Keratinocyte (primary cell): Measurements from ENCODE around the gene PPFIA1.

Experiments used
- EZH2 ChIP-seq: IDR thresholded peaks from one replicate; pipeline ENCODE4 v1.6.1; 2012; ENCODE audit warnings: inconsistent platforms, mild to moderate bottlenecking, low read length, moderate library complexity
- TF ChIP-seq, protein P1 (sequence below), 3 experiments: IDR thresholded peaks in 1 of 3; conservative IDR thresholded peaks in 1 of 3; optimal IDR thresholded peaks in 1 of 3; 2 replicates in 2 of 3; 3 replicates in 1 of 3; pipeline versions ENCODE3 to v1.5.1; 2011; ENCODE audit warnings: low read length in 3 of 3, mild to moderate bottlenecking in 3 of 3, moderate library complexity in 2 of 3, control low read depth in 1 of 3, inconsistent platforms in 1 of 3; ENCODE audit not compliant: insufficient read depth in 2 of 3; ENCODE audit errors: extremely low read depth in 1 of 3

DNA sequence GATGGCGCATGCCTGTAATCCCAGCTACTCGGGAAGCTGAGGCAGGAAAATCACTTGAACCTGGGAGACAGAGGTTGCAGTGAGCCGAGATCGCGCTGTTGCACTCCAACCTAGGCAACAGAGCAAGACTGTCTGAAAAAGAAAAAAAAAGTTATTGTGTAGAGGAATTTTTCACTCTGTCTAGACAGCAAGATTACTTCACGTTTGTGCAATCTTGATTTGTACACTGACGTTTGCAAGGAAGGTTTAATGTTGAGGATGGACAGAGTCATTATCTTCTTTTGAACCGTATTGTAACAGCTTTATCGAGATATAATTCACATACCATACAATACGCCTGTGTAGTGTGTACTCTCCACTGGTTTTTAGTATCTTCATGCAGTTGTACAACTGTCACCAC is 131.5 kb downstream of the PPFIA1 start:
- TF ChIP-seq, protein P1, sequence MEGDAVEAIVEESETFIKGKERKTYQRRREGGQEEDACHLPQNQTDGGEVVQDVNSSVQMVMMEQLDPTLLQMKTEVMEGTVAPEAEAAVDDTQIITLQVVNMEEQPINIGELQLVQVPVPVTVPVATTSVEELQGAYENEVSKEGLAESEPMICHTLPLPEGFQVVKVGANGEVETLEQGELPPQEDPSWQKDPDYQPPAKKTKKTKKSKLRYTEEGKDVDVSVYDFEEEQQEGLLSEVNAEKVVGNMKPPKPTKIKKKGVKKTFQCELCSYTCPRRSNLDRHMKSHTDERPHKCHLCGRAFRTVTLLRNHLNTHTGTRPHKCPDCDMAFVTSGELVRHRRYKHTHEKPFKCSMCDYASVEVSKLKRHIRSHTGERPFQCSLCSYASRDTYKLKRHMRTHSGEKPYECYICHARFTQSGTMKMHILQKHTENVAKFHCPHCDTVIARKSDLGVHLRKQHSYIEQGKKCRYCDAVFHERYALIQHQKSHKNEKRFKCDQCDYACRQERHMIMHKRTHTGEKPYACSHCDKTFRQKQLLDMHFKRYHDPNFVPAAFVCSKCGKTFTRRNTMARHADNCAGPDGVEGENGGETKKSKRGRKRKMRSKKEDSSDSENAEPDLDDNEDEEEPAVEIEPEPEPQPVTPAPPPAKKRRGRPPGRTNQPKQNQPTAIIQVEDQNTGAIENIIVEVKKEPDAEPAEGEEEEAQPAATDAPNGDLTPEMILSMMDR (optimal IDR thresholded peaks at IDR 0.05 in 1 of 3, IDR thresholded peaks at IDR 0.05 in 1 of 3, conservative IDR thresholded peaks at IDR 0.05 in 1 of 3; ENCODE audit: extremely low read depth in 1 of 3, insufficient read depth in 2 of 3, low read length in 3 of 3), result no peak
- TF ChIP-seq EZH2, result no peak
